Mucosa of rectum (tissue), 2 donors: ENCODE results near the gene PPM1D.
"Not testable (repeated sequence)": the region's sequence is repeated elsewhere in the genome, so short reads cannot be mapped to it uniquely, and the experiment has no call there.

ENCODE experiments used
- H3K27ac ChIP-seq, 2 donors: one replicate each; pipeline ENCODE4 v1.7.0; 2013; ENCODE audit warnings: inconsistent platforms in 2 of 2, low read depth in 2 of 2, low read length in 2 of 2
- H3K27me3 ChIP-seq, 2 donors: one replicate each; pipeline ENCODE4 v1.7.0; 2013; ENCODE audit warnings: low read length in 2 of 2; ENCODE audit not compliant: control insufficient read depth in 2 of 2, insufficient read depth in 2 of 2
- H3K36me3 ChIP-seq, 2 donors: one replicate each; pipeline ENCODE4 v1.7.0; 2013; ENCODE audit warnings: low read length in 2 of 2; ENCODE audit not compliant: control insufficient read depth in 2 of 2, insufficient read depth in 2 of 2
- H3K4me1 ChIP-seq, 2 donors: one replicate each; pipeline ENCODE4 v1.7.0; 2013; ENCODE audit warnings: low read length in 2 of 2, mild to moderate bottlenecking in 1 of 2; ENCODE audit not compliant: control insufficient read depth in 2 of 2, insufficient read depth in 2 of 2
- H3K4me3 ChIP-seq, 2 donors: one replicate each; pipeline ENCODE4 v1.7.0; 2013; ENCODE audit warnings: low read length in 2 of 2
- H3K9ac ChIP-seq, 2 donors: one replicate each; pipeline ENCODE4 v1.7.0; 2013; ENCODE audit warnings: low read length in 2 of 2, low read depth in 1 of 2, mild to moderate bottlenecking in 1 of 2
- H3K9me3 ChIP-seq, 2 donors: one replicate each; pipeline ENCODE4 v1.7.0; 2013; ENCODE audit warnings: low read length in 2 of 2; ENCODE audit not compliant: control insufficient read depth in 2 of 2
- donor health status: healthy.
- donor health status: Normal muscosa, but diverticular disease.

PPM1D gene

GRCh38 chr17:60602871-60603270 lies 2.9 kb downstream of the PPM1D start:
- Histone ChIP-seq H3K4me3 (peak overlapping the region; percentile 77 to 98), H3K36me3 (no peaks in the 10 kb centered on the region), H3K27ac (no peak overlapping the region), H3K4me1 (peaks cover 3 to 13% of the 10 kb centered on the region in 2 donors), H3K9ac (peak overlapping the region in 1 of 2 donors; percentile 7), H3K9me3 (no peaks in the 10 kb centered on the region), H3K27me3 (no peaks in the 10 kb centered on the region)

GRCh38 chr17:60603477-60603876 lies 3.5 kb downstream of the PPM1D start:
- H3K36me3 ChIP-seq, H3K9ac ChIP-seq, H3K27me3 ChIP-seq, H3K4me3 ChIP-seq, H3K27ac ChIP-seq, H3K9me3 ChIP-seq: not testable (repeated sequence)
- peaks cover 3 to 13% of the 10 kb centered on the region in 2 donors for H3K4me1 ChIP-seq

- H3K4me1 ChIP-seq = peaks cover 3 to 7% of the 10 kb centered on the region in 2 donors
- no peak overlapping the region for H3K27ac ChIP-seq
- H3K27me3 ChIP-seq = no peaks in the 10 kb centered on the region
These were observed 4.8 kb downstream of the PPM1D start for GRCh38 chr17:60604686-60605334.

GRCh38 chr17:60606036-60606435 lies 6.0 kb downstream of the PPM1D start:
- Histone ChIP-seq H3K9ac (no peak overlapping the region), H3K9me3 (no peaks in the 10 kb centered on the region), H3K4me1 (peaks cover 3 to 7% of the 10 kb centered on the region in 2 donors), H3K4me3 (no peak overlapping the region), H3K36me3 (no peaks in the 10 kb centered on the region), H3K27ac (no peak overlapping the region), H3K27me3 (no peaks in the 10 kb centered on the region)

More at GRCh38 chr17:60604686-60605334, 4.8 kb downstream of the PPM1D start:
- Histone ChIP-seq H3K9ac (no peak overlapping the region), H3K36me3 (no peaks in the 10 kb centered on the region), H3K9me3 (no peaks in the 10 kb centered on the region), H3K4me3 (no peak overlapping the region)

GRCh38 chr17:60610473-60610872 lies 10.5 kb downstream of the PPM1D start:
- Histone ChIP-seq H3K27me3 (no peaks in the 10 kb centered on the region), H3K4me3 (no peak overlapping the region), H3K9ac (no peak overlapping the region), H3K9me3 (no peaks in the 10 kb centered on the region), H3K4me1 (no peaks in the 10 kb centered on the region), H3K36me3 (no peaks in the 10 kb centered on the region), H3K27ac (no peak overlapping the region)

- not testable (repeated sequence) for H3K27ac ChIP-seq, H3K27me3 ChIP-seq, H3K36me3 ChIP-seq, H3K9ac ChIP-seq, H3K4me1 ChIP-seq, H3K9me3 ChIP-seq, H3K4me3 ChIP-seq
These were observed 11.3 kb downstream of the PPM1D start for GRCh38 chr17:60611321-60611720.

GRCh38 chr17:60613325-60613724 lies 13.3 kb downstream of the PPM1D start:
- H3K4me1 ChIP-seq = no peaks in the 10 kb centered on the region
- no peak overlapping the region for H3K9ac ChIP-seq
- no peaks in the 10 kb centered on the region for H3K27me3 ChIP-seq
- H3K4me3 ChIP-seq = no peak overlapping the region
- no peaks in the 10 kb centered on the region for H3K9me3 ChIP-seq
- no peaks in the 10 kb centered on the region for H3K36me3 ChIP-seq
- H3K27ac ChIP-seq = no peak overlapping the region

GRCh38 chr17:60613796-60614195 lies 13.8 kb downstream of the PPM1D start:
- H3K27ac ChIP-seq, H3K4me3 ChIP-seq, H3K9ac ChIP-seq, H3K9me3 ChIP-seq, H3K27me3 ChIP-seq, H3K4me1 ChIP-seq, H3K36me3 ChIP-seq: not testable (repeated sequence)

- not testable (repeated sequence) for H3K4me3 ChIP-seq, H3K27ac ChIP-seq, H3K9ac ChIP-seq, H3K27me3 ChIP-seq, H3K9me3 ChIP-seq, H3K4me1 ChIP-seq, H3K36me3 ChIP-seq
These were observed 14.3 kb downstream of the PPM1D start for GRCh38 chr17:60614247-60614646.

- no peaks in the 10 kb centered on the region for H3K36me3 ChIP-seq
- no peaks in the 10 kb centered on the region for H3K9me3 ChIP-seq
- no peak overlapping the region for H3K9ac ChIP-seq
- H3K4me3 ChIP-seq = no peak overlapping the region
- H3K27ac ChIP-seq = no peak overlapping the region
- H3K4me1 ChIP-seq = no peaks in the 10 kb centered on the region
- no peaks in the 10 kb centered on the region for H3K27me3 ChIP-seq
These were observed 15.1 kb downstream of the PPM1D start for GRCh38 chr17:60615108-60615507.

- no peaks in the 10 kb centered on the region for H3K36me3 ChIP-seq
- H3K9ac ChIP-seq = no peak overlapping the region
- H3K27ac ChIP-seq = no peak overlapping the region
- no peak overlapping the region for H3K4me3 ChIP-seq
- H3K27me3 ChIP-seq = no peaks in the 10 kb centered on the region
- no peaks in the 10 kb centered on the region for H3K9me3 ChIP-seq
- H3K4me1 ChIP-seq = no peaks in the 10 kb centered on the region
These were observed 15.8 kb downstream of the PPM1D start for GRCh38 chr17:60615840-60616239.
